Heart left ventricle (tissue), 16 donors: ENCODE data around the gene MRPL33. TPM values are rescaled to one million over a fixed set of nuclear protein-coding genes. Genes with fewer than 3 reads are reported as not detected.

Experiments used
- ATAC-seq, 4 donors: fragments of 200-7000 bp; cut with Tn5 transposase; one replicate each; pipeline ENCODE4 v1.9.1; 2020 to 2022; ENCODE audit warnings: moderate library complexity in 4 of 4, mild to moderate bottlenecking in 3 of 4, moderate number of reproducible peaks in 1 of 4
- DNase-seq, 5 donors: peaks; one replicate each; pipeline ENCODE4 v3.0.0-alpha.2; 2020
- H3K27ac ChIP-seq, 12 donors: fragments of 200-600 bp; sonication (generic) in 4 of 12; one replicate each; pipeline versions ENCODE4 v1.5.0 to v1.8.0; 2016 to 2022; ENCODE audit warnings: mild to moderate bottlenecking in 2 of 12
- H3K27me3 ChIP-seq, 9 donors: fragments of 200-600 bp; sonication (generic) in 2 of 9; one replicate each; pipeline versions ENCODE4 v1.5.1 to v1.8.0; 2016 to 2022; ENCODE audit warnings: mild to moderate bottlenecking in 3 of 9
- H3K36me3 ChIP-seq, 9 donors: fragments of 200-600 bp; sonication (generic) in 2 of 9; one replicate each; pipeline versions ENCODE4 v1.5.0 to v1.8.0; 2018 to 2022; ENCODE audit warnings: mild to moderate bottlenecking in 2 of 9
- H3K4me1 ChIP-seq, 12 donors: fragments of 200-600 bp; sonication (generic) in 4 of 12; one replicate each; pipeline versions ENCODE4 v1.5.0 to v1.8.0; 2016 to 2022; ENCODE audit warnings: mild to moderate bottlenecking in 3 of 12
- H3K4me3 ChIP-seq, 12 donors: fragments of 200-600 bp; sonication (generic) in 4 of 12; one replicate each; pipeline versions ENCODE4 v1.5.0 to v1.8.0; 2017 to 2022; ENCODE audit warnings: mild to moderate bottlenecking in 9 of 12, moderate library complexity in 4 of 12
- H3K9me3 ChIP-seq, 12 donors: fragments of 200-600 bp; sonication (generic) in 4 of 12; one replicate each; pipeline versions ENCODE4 v1.5.0 to v1.8.0; 2016 to 2022; ENCODE audit warnings: mild to moderate bottlenecking in 1 of 12
- CTCF ChIP-seq, 12 donors: fragments of 200-600 bp; sonication (generic) in 4 of 12; IDR thresholded peaks; one replicate each; pipeline versions ENCODE4 v1.5.0 to v1.8.0; 2018 to 2022; ENCODE audit warnings: antibody characterized with exemption in 12 of 12, mild to moderate bottlenecking in 5 of 12
- POLR2A ChIP-seq, 2 donors: fragments of 450-650 bp; IDR thresholded peaks; one replicate each; pipeline ENCODE4 v1.6.1; 2017; ENCODE audit warnings: antibody characterized with exemption in 2 of 2, mild to moderate bottlenecking in 2 of 2, moderate library complexity in 2 of 2
- WGBS, 4 donors: extraction: QIAGEN DNeasy Blood & Tissue Kit in 2 of 4; methylation state at CpG; one replicate each; pipeline versions ENCODE4 v1.1.5 to v1.1.7; 2013 to 2018; 5-methylcytosine and 5-hydroxymethylcytosine counted together
- intact Hi-C, 10 donors: fragments of 100-400 bp; cut with DNase I; formaldehyde crosslinking; loops; one replicate each; pipeline versions ENCODE4 v1.11.1 to v1.14.2; 2022
- polyA plus RNA-seq, 2 donors: library from polyadenylated mRNA; stranded (reverse); fragments of 200-250 nt; gene quantifications; one replicate each; pipeline ENCODE4 v1.2.3, GENCODE V29; 2013
- total RNA-seq, 9 donors: library from RNA; depleted of rRNA in 2 of 9; stranded (reverse); fragments of >200 nt in 2 of 9; fragmentation: NEBNext Ultra II Directional in 3 of 9; extraction: Animal tissue kit (Norgen Biotek cat#: 25700) in 3 of 9; gene quantifications; one replicate each; pipeline versions ENCODE4 v1.1.0 to v1.2.4, GENCODE V29; 2016 to 2023
- donor health status: ischemic (EF 13 %, LVEDD 7.1; RV severe dilation, severe dysfunction).
- donor health status: healthy with polysubstance abuse.
- donor health status: DM: no; HTN: yes; CAD: no.
- donor health status: DM: no; HTN: no; CAD: no.
- donor health status: ischemic (EF 25% LVEDD 6.9; RV normal size, moderate dysfunction).
- donor health status: ischemic (EF 25% LVEDD 5.7; RV mildly dilated, moderate dysfunction).
- donor health status: healthy.
- donor health status: DM: yes; HTN: yes; CAD: no.
- donor health status: ischemic (EF 35%, LVEDD 5.7; RV mildly dilated, moderate dysfunction).
- donor health status: nonischemic (EF 11% LVEDD 7.7; RV severe dilation, severe dysfunction).
- donor health status: DM: yes; HTN: yes; CAD: no.
- donor health status: PGD.
- donor health status: ischemic (EF 29% LVEDD 5.4; RV normal size, mild dysfunction).
- donor health status: nonischemic (EF 23%, LVEDD 6.1; RV moderate dilation, normal function).

MRPL33 gene
- total and polyA plus RNA-seq, 11 donors = 163 to 901 (median 305) TPM

DNA sequence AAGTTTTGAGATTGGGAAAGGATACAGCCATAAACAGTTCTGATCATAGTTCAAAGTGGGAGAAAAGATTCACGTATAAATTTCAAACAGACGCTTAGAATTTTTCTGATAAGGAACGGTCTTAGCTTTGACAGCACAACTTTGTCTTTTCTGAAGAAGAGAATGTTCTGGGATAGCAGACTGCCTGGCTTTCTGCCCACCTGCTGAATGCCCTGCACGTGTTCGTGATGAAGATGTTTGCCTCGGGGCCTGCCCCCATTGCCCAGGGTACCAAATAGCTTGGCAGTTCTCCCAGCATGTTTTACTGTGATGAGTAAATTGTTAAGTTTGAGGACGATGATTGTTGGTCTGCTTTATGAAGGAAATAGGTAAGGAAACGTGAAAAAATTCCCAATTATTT lies 4.6 kb downstream of the MRPL33 start:
- no peak for TF ChIP-seq CTCF (IDR thresholded peaks at IDR 0.05)
- no peak for TF ChIP-seq POLR2A (IDR thresholded peaks at IDR 0.05)
- Histone ChIP-seq H3K27ac (peak overlapping the region in 10 of 12 donors; percentile 27 to 95 (median 76)), H3K36me3 (peaks cover 0 to 69% (median 33%) of the 10 kb centered on the region in 9 donors), H3K4me1 (peaks cover 5 to 88% (median 58%) of the 10 kb centered on the region in 12 donors), H3K4me3 (no peak overlapping the region), H3K9me3 (no peaks in the 10 kb centered on the region), H3K27me3 (no peaks in the 10 kb centered on the region)
- intact Hi-C loops = loop anchor here in 5 of 10 donors (2.0 to 10.0 kb wide), 5 partner anchors 19 to 619 kb away; partner anchors contain the start of genes FOSL2 (in 3 of the 5), BABAM2 (in 1 of the 5) and RBKS (in 1 of the 5)
- DNase-seq = peak in 3 of 5 donors; percentile 37 to 82 (median 63)
- peak in 1 of 4 donors; percentile 17 for ATAC-seq
- 39 to 42% (median 40%) methylated on average over 8 of the region's 8 CpGs for WGBS, 4 donors

- no peaks in the 10 kb centered on the region for H3K27me3 ChIP-seq
- peak overlapping the region in 10 of 12 donors; percentile 27 to 95 (median 76) for H3K27ac ChIP-seq
- intact Hi-C loops = loop anchor here in 5 of 10 donors (2.0 to 10.0 kb wide), 5 partner anchors 18 to 618 kb away; partner anchors contain the start of genes FOSL2 (in 3 of the 5), BABAM2 (in 1 of the 5) and RBKS (in 1 of the 5)
- ATAC-seq (no peak), DNase-seq (no peak)
- TF ChIP-seq CTCF (IDR thresholded peaks at IDR 0.05) (no peak), POLR2A (IDR thresholded peaks at IDR 0.05) (no peak)
- 86 to 94% (median 92%) methylated on average over 3 of the region's 3 CpGs for WGBS, 4 donors
- H3K9me3 ChIP-seq = no peaks in the 10 kb centered on the region
- no peak overlapping the region for H3K4me3 ChIP-seq
- H3K4me1 ChIP-seq = peaks cover 5 to 92% (median 60%) of the 10 kb centered on the region in 12 donors
- peaks cover 0 to 69% (median 33%) of the 10 kb centered on the region in 9 donors for H3K36me3 ChIP-seq
Measured at GRCh38 chr2:27776696-27777095, 5.2 kb downstream of the MRPL33 start.

- Histone ChIP-seq H3K9me3 (no peaks in the 10 kb centered on the region), H3K36me3 (peaks cover 0 to 62% (median 26%) of the 10 kb centered on the region in 9 donors), H3K27ac (peak overlapping the region in 11 of 12 donors; percentile 44 to 92 (median 70)), H3K4me3 (no peak overlapping the region), H3K4me1 (peaks cover 0 to 69% (median 39%) of the 10 kb centered on the region in 12 donors), H3K27me3 (no peaks in the 10 kb centered on the region)
- WGBS, 4 donors = 56 to 64% (median 58%) methylated on average over 5 of the region's 5 CpGs
- intact Hi-C loops = loop anchor here in 5 of 10 donors (10.0 kb wide), 4 partner anchors 55 to 615 kb away; partner anchors contain the start of genes FOSL2 (in 3 of the 5), BABAM2 (in 1 of the 5) and RBKS (in 1 of the 5)
- ATAC-seq = peak in 2 of 4 donors; percentile 22 to 76
- DNase-seq = no peak
- no peak for TF ChIP-seq POLR2A (IDR thresholded peaks at IDR 0.05)
- TF ChIP-seq CTCF (IDR thresholded peaks at IDR 0.05) = no peak
Measured at GRCh38 chr2:27779417-27780055, 8.0 kb downstream of the MRPL33 start.

DNA sequence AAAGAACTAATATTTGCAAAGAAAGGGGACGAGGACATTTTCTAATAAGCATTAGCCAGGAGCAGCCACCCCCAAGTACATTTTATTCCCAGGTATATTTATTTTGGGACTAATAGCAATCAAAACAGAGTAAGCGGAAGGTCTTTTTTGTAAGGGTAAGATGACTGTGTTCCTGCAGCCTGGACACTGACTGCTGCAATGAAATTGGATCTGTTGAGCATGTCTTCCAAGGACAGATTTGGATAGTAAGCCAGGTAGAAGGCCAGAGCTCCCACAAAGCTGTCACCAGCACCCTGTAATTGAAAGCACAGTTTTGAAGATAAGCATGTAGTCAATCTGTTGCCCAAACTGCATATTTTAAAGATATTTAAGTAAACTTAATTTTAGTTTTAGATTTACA lies 10.0 kb downstream of the MRPL33 start:
- Histone ChIP-seq H3K27me3 (no peaks in the 10 kb centered on the region), H3K36me3 (peaks cover 0 to 42% (median 22%) of the 10 kb centered on the region in 9 donors), H3K4me1 (peaks cover 0 to 49% (median 27%) of the 10 kb centered on the region in 12 donors), H3K9me3 (no peaks in the 10 kb centered on the region), H3K4me3 (no peak overlapping the region), H3K27ac (peak overlapping the region in 7 of 12 donors; percentile 3 to 92 (median 71))
- no peak for TF ChIP-seq CTCF (IDR thresholded peaks at IDR 0.05)
- TF ChIP-seq POLR2A (IDR thresholded peaks at IDR 0.05) = no peak
- intact Hi-C loops = no loop called here
- no peak for DNase-seq
- no peak for ATAC-seq
- 92 to 98% (median 94%) methylated on average over 2 of the region's 2 CpGs for WGBS, 4 donors
